ENCODE data around the gene PEX11G.
"Not testable (repeated sequence)": the region's sequence is repeated elsewhere in the genome, so short reads cannot be mapped to it uniquely, and the experiment has no call there.

PEX11G gene

GRCh38 chr19:7467009-7467989 lies 21.5 kb downstream of the PEX11G start:
- DNase-seq (ENCODE audit: low read depth in 2 of 2) = no peak

DNA sequence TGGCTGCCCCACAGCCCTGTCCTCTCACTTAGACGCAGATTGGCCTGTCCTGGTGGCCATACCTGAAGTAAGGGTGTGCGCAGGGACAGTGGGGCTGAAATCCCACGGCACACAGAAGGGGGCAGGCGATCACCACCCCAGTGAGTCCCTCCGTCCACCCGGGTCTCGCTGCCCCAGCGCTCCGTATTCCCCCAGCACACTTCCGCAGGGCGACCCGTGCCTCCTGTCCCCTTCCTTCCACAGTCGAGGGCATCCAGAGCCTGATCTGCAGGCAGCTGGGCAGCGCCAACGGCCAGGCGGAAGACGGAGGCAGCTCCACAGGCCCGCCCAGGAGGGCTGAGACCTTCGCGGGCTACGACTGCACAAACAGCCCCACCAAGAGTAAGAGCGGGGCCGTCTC lies 25.3 kb downstream of the PEX11G start:
- no peak for DNase-seq (ENCODE audit: low read depth in 2 of 2)

DNA sequence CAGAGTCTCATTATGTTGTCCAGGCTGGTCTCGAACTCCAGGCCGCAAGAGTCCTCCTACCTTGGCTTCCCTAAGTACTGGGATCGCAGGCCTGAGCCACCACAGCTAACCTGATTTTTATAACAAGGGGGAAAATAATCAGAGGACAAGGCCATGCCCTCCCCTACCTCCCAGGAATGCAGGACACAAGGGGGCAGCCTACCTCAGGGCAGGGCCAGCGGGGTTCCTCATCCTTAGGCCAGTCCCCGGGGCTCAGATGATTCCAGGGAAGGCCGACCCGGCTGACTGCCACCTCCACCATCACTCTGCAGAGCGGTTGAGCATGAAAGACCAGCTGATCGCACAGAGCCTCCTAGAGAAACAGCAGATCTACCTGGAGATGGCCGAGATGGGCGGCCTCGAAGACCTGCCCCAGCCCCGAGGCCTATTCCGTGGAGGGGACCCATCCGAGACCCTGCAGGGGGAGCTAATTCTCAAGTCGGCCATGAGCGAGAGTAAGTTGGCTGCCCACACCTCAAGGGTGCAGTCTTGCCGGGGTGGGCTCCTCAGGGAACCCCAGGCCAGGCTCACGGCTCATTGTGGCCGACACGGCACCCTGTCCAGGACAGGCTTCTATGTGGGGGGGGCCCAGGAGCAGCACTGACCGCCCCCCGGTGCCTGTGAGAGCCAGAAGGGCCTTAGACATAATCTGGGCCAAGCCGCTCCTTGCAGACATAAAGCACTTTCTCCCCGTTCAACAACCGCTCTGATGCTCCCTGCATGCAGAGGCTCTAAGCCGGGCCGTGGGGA lies 26.8 kb downstream of the PEX11G start:
- no peak for DNase-seq (ENCODE audit: low read depth in 2 of 2)

- DNase-seq (ENCODE audit: low read depth in 2 of 2) = no peak
Observed at GRCh38 chr19:7460562-7460966, 28.3 kb downstream of the PEX11G start.

GRCh38 chr19:7459773-7460172 lies 29.1 kb downstream of the PEX11G start:
- DNase-seq (ENCODE audit: low read depth in 2 of 2) = no peak

DNA sequence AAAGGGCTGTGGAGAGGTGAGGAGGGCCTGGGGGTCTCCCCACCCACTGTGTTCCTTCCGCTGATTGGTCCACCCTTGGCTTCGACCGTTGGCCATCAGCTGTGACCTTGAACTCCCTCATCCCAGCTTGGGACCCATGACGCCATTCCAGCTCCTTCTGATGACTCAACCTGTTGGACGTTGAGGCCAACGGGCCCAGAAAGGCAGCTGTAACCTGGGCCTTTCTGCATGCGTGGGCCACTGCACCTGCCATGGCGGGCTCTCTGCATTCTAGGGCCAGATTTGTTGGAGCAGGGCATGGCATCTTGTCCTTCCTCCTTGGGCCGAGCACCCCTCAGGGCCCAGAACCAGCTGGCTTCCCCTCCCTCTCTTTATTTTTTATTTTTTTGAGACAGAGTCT lies 30.2 kb downstream of the PEX11G start:
- DNase-seq (ENCODE audit: low read depth in 2 of 2) = no peak

GRCh38 chr19:7456964-7457541 lies 31.8 kb downstream of the PEX11G start:
- no peak for DNase-seq (ENCODE audit: low read depth in 2 of 2)

- no peak for DNase-seq (ENCODE audit: low read depth in 2 of 2)
Observed at GRCh38 chr19:7455600-7456296, 33.1 kb downstream of the PEX11G start.

GRCh38 chr19:7454998-7455397 lies 33.8 kb downstream of the PEX11G start:
- no peak for DNase-seq (ENCODE audit: low read depth in 2 of 2)

- no peak for DNase-seq (ENCODE audit: low read depth in 2 of 2)
Observed at GRCh38 chr19:7450243-7451223, 38.3 kb downstream of the PEX11G start.

DNA sequence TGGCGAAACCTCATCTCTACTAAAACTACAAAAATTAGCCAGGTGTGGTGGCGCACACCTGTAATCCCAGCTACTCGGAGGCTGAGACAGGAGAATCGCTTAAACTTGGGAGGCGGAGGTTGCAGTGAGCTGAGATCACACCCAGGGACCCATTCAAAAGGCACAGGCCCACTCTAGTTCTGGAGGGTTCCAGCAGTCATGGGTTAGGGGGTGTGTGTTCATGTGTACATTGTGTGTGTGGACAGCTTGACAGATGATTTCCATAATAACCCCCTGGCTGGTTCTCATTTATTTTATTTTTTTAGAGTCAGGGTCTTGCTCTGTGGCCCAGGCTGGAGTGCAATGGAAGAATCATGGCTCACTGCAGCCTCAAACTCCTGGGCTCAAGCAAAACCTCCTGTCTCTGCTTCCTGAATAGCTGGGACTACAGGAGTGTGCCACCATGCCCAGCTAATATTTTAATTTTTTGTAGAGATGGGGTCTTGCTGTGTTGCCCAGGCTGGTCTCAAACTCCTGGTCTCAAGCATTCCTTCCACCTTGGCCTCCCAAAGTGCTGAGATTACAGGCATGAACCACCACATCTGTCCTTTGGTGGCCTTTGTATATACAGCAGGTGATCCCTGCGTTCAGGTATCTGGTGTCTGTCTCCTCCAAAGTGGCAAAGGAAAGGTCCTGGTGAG lies 39.3 kb downstream of the PEX11G start:
- not testable (repeated sequence) for DNase-seq (ENCODE audit: low read depth in 2 of 2)

DNA sequence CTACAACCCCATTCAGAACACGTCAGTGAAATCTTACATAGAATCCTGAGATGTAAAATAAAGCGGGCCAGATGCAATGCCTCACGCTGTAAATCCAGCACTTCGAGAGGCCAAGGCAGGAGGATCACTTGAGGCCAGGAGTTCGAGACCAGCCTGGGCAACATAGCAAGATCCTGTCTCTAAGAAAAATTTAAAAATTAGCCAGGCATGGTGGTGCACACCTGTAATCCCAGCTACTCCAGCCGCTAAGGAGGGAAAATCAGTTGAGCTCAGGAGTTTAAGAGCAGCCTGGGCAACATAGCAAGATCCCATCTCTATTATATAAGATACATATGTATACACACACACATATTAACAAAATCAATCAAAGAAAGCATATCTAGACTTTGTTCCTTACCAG lies 41.2 kb downstream of the PEX11G start:
- DNase-seq (ENCODE audit: low read depth in 2 of 2) = no peak

GRCh38 chr19:7445104-7445503 lies 43.7 kb downstream of the PEX11G start:
- DNase-seq (ENCODE audit: low read depth in 2 of 2) = no peak

DNA sequence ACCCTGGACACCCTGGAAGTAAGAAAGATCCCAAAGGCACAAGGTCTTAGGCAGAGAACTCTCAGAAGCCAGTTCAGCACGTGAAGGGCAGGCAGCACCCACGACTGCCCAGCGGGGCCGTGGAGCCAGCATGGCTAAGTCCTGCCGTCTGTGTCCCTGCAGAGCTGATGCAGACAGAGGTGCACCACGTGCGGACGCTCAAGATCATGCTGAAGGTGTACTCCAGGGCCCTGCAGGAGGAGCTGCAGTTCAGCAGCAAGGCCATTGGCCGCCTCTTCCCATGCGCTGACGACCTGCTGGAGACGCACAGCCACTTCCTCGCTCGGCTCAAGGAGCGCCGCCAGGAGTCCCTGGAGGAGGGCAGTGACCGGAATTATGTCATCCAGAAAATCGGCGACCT lies 44.8 kb downstream of the PEX11G start:
- DNase-seq (ENCODE audit: low read depth in 2 of 2) = no peak

GRCh38 chr19:7442423-7442822 lies 46.4 kb downstream of the PEX11G start:
- no peak for DNase-seq (ENCODE audit: low read depth in 2 of 2)

DNA sequence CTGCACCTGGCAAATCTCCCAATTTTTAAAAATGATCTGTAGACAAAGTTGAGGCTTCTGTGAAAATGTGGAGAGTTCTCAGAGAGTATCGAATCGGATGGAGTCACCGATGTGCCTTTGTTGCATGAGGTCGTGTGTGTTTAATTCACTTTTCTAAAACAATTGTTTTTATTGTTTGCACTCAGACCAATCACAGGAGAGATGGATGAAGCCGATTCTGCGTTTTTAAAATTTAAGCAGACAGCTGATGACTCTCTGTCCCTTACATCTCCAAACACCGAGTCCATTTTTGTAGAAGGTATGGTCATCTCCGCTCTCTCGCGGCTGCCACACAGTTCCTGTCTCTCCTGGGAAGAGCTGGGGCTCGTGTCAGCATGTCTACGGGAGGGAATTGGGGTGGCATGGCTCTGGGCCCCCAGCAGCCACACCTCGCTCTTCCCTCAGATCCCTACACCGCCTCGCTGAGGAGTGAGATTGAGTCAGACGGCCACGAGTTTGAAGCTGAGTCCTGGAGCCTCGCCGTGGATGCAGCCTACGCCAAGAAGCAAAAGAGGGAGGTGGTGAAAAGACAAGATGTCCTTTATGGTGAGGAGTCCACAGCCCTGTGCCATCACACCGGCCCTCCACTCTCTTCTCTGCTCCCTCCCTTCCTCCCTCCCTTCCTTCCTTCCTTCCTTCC lies 47.2 kb downstream of the PEX11G start:
- no peak for DNase-seq (ENCODE audit: low read depth in 2 of 2)

GRCh38 chr19:7440188-7440975 lies 48.5 kb downstream of the PEX11G start:
- no peak for DNase-seq (ENCODE audit: low read depth in 2 of 2)

DNA sequence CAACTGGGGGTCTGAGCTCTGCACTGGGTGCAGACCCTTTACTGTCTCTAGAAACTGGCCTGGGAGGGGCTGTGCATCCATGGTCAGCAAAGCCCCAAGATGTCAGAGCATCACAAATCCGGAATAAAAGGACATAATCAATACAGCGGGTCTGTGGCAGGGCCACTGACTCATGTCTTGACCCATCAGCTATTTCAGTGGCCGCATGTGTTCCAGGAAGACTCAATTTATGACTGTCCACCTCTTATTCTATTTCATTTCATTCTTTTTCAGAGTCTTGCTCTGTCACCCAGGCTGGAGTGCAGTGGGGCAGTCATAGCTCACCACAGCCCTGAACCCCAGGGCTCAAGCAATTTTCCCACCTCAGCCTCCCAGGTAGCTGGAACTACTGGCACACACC lies 53.2 kb downstream of the PEX11G start:
- DNase-seq (ENCODE audit: low read depth in 2 of 2) = no peak

DNA sequence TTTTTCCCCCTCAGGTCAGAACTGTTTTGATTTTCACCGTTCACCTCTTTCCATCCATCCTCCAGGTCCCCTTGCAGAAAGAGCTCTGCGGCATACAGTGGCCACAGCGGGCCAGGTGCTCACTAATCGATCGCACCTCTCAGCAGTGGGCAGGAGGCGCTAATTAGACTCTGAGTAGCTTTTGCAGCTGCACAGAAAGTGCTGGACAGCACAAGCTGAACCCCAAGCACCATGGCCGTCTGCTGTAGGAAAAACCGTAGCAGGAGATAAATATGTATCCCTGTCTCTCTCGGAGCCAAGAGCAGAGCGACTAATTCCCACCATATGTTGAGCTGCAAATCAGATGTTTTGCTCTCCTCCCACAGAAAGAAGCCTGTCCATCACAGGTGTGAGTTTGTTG lies 54.4 kb downstream of the PEX11G start:
- no peak for DNase-seq (ENCODE audit: low read depth in 2 of 2)

Data from stimulated activated CD4-positive, alpha-beta T cell treated with anti-CD3 and anti-CD28 coated beads, Interleukin-1b, Interleukin-23, amount 100 ng/mL, for 1 hour (primary cell).